HG03066 (cell line): ENCODE results near the gene CT45A5.
A peak's percentile ranks its signal among the peaks of the same experiment; 100 is the strongest.
"Not testable (repeated sequence)": the region's sequence is repeated elsewhere in the genome, so short reads cannot be mapped to it uniquely, and the experiment has no call there.

Source experiments
- ATAC-seq: cut with Tn5 transposase; IDR thresholded peaks from one replicate; pipeline ENCODE4 v1.9.1; 2021; ENCODE audit warnings: low read depth; ENCODE audit not compliant: unreplicated experiment

The CT45A5 gene

GRCh38 chrX:135785403-135785802, at the start of gene CT45A5:
Gene CT45A5, minus strand, starts transcription at chrX:135785503. Its CDS starts 3,774 bp downstream, at chrX:135781729.
- not testable (repeated sequence) for ATAC-seq

- not testable (repeated sequence) for ATAC-seq
These were observed 34.6 kb upstream of the CT45A5 start, which contains the start of gene CT45A2 for GRCh38 chrX:135819912-135820311. Gene CT45A2, minus strand, starts transcription at chrX:135820012. Its CDS starts 3,747 bp downstream, at chrX:135816265.

GRCh38 chrX:135802687-135803086, 17.4 kb upstream of the CT45A5 start, which contains the start of gene CT45A6:
Gene CT45A6, minus strand, starts transcription at chrX:135802787. Its CDS starts 3,794 bp downstream, at chrX:135798993.
- not testable (repeated sequence) for ATAC-seq

- not testable (repeated sequence) for ATAC-seq
These were observed 17.2 kb downstream of the CT45A5 start, which contains the start of gene CT45A3 for GRCh38 chrX:135768091-135768490. Gene CT45A3, minus strand, starts transcription at chrX:135768191. Its CDS starts 3,747 bp downstream, at chrX:135764444.

- not testable (repeated sequence) for ATAC-seq
These were observed 40.6 kb downstream of the CT45A5 start for GRCh38 chrX:135744739-135745138.

- ATAC-seq, result no peak
These were observed 44.0 kb downstream of the CT45A5 start for GRCh38 chrX:135741192-135741715.

- ATAC-seq, result peak; percentile 88
These were observed 44.6 kb downstream of the CT45A5 start for GRCh38 chrX:135740681-135741149.

- ATAC-seq, result no peak
These were observed 47.8 kb downstream of the CT45A5 start for GRCh38 chrX:135737366-135738071.

- ATAC-seq, result not testable (repeated sequence)
These were observed 50.6 kb downstream of the CT45A5 start for GRCh38 chrX:135734666-135735065.
